ENCODE results near the gene DIPK1B.
A peak's percentile ranks its signal among the peaks of the same experiment; 100 is the strongest.

The DIPK1B gene

GRCh38 chr9:136720898-136721338 is 8.5 kb downstream of the DIPK1B start:
- no peak for DNase-seq

- DNase-seq: no peak
Observed at GRCh38 chr9:136721339-136722092, 9.1 kb downstream of the DIPK1B start.

GRCh38 chr9:136722093-136722968 is 10.0 kb downstream of the DIPK1B start:
- no peak for DNase-seq

GRCh38 chr9:136722969-136723356 is 10.6 kb downstream of the DIPK1B start:
- DNase-seq: no peak

- DNase-seq: no peak
Observed at GRCh38 chr9:136723362-136723976, 11.1 kb downstream of the DIPK1B start.

DNA sequence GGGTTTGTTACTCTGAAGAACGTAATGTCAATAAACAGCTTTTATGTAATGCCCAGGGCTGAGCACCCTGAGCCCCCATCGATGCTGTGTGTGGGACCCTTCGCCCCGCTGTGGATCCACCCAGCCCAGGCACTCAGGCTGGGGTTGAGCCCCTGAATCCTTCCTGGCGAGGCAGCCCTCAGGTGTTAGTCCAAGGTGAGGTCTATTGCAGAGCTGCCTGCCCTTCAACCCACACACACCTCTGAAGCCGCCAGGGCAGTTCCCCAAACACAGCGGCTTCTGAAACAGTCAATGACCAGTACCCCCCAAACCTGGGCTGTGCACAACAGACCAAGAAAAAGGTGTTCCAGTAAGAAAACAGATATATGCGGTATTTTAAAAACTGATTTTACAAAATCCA is 11.6 kb downstream of the DIPK1B start:
- no peak for DNase-seq

GRCh38 chr9:136724772-136725171 is 12.4 kb downstream of the DIPK1B start:
- DNase-seq: no peak

- DNase-seq: no peak
Observed at GRCh38 chr9:136725612-136726011, 13.2 kb downstream of the DIPK1B start.

- no peak for DNase-seq
Observed at GRCh38 chr9:136726118-136726517, 13.7 kb downstream of the DIPK1B start.

- DNase-seq: no peak
Observed at GRCh38 chr9:136726631-136727191, 14.3 kb downstream of the DIPK1B start.

DNA sequence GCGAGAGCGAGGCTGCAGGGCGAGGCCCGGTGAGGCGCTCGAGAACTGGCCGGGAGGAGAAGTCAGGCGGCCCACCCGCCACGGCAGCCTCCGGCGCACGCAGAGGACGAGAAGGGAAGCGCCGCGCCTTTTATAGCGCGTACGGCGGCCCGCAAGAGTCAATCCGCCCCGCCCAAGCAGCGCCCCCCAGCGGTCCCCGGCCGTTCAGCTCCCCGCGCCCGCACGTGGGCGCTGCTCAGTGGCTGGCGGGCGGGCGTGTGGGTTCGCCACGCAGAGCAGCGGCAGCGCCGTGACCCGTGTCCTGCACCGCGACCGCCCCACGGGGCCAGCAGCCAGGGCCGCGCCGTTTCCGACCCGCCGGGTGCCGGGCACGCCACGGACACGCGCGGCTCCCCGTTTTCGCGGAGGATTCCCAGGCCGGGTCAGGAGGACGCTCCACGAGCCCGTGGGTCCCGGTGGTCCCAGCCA is 15.7 kb downstream of the DIPK1B start:
- DNase-seq: peak; percentile 78

GRCh38 chr9:136728548-136729123 is 16.3 kb downstream of the DIPK1B start:
- DNase-seq: no peak

- DNase-seq: no peak
Observed at GRCh38 chr9:136729144-136729543, 16.8 kb downstream of the DIPK1B start.

- DNase-seq: no peak
Observed at GRCh38 chr9:136729926-136730325, 17.6 kb downstream of the DIPK1B start.

GRCh38 chr9:136732444-136733178 is 20.2 kb downstream of the DIPK1B start:
- DNase-seq: no peak

GRCh38 chr9:136733611-136734010 is 21.2 kb downstream of the DIPK1B start:
- DNase-seq: no peak

DNA sequence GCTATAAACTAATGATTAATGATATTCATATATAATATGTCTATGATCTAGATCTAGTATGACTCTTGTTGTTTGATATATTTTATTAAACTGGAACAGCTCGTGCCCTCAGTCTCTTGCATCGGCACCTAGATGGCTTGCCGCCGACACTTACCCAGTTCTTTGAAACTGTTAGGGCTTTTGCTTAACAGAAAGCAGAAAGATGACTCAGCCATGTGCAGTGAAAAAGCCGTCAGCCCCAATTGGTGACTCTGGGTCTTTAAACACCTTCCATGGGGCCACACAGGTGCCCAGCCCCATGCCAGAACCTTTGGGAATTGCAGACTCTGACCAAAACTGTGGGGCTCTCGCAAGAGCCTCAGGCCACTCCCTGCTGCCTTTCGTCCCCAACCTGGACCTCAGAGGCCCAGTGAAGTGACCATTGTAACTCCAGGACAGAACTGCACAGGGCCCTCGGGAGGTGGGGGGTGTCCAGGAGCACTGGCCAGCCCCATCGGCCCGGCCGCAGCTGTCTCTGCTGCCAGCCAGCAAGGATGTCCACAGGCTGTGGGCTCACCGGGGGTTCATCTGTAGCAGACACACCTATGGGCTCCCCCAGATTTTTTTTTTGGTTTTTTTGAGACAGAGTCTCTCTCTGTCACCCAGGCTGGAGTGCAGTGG is 22.6 kb downstream of the DIPK1B start:
- DNase-seq: no peak

GRCh38 chr9:136735812-136736480 is 23.6 kb downstream of the DIPK1B start:
- DNase-seq: no peak

DNA sequence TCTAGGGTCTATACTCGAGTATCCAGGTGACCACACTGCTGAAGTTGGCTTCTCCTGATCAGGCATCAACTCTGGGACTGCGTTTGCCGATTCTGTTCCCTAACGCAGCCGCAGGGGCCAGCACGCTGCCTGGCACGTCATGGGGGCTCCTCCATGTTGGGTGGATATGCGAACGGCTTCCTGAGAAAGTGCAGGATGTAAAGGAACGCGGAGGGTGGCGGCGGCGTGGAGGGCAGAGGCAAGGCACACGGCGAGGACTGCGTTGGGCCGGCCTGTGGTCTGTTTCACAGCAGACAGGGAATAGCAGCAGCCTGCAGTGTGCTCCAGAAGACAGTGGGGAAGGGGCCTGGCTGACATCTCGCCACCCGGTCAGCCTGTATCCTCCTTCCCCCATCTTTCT is 26.6 kb downstream of the DIPK1B start:
- no peak for DNase-seq

GRCh38 chr9:136739509-136739908 is 27.1 kb downstream of the DIPK1B start:
- no peak for DNase-seq

- DNase-seq: no peak
Observed at GRCh38 chr9:136740069-136740468, 27.7 kb downstream of the DIPK1B start.

All from NCI-H1092 treated with DMSO at 0.1 percent for 48 hours (cell line).